Osteoblast (primary cell): Measurements from ENCODE around the gene PCK2. TPM values are rescaled to one million over a fixed set of nuclear protein-coding genes. Genes with fewer than 3 reads are reported as not detected.

ENCODE experiments used
- DNase-seq: peaks from one replicate; pipeline ENCODE4 v3.0.0; 2011; ENCODE audit warnings: low spot score, mixed read lengths; ENCODE audit not compliant: insufficient read length; ENCODE audit errors: missing footprints
- H2AFZ ChIP-seq: 2 replicates; pipeline ENCODE4 v1.6.0; 2011; ENCODE audit warnings: mild to moderate bottlenecking, low read length
- H3K27ac ChIP-seq: 2 replicates; pipeline ENCODE4 v1.5.1; 2011; ENCODE audit warnings: mild to moderate bottlenecking, low read depth, low read length, moderate library complexity
- H3K27me3 ChIP-seq: 2 replicates; pipeline ENCODE4 v1.6.0; 2012; ENCODE audit warnings: mild to moderate bottlenecking, control low read depth, inconsistent platforms, low read length, moderate library complexity; ENCODE audit not compliant: insufficient read depth
- H3K36me3 ChIP-seq: 2 replicates; pipeline ENCODE4 v1.5.1; 2011; ENCODE audit warnings: mild to moderate bottlenecking, low read length, control low read depth, moderate library complexity; ENCODE audit not compliant: insufficient read depth
- H3K4me1 ChIP-seq: 2 replicates; pipeline ENCODE4 v1.5.1; 2011; ENCODE audit warnings: mild to moderate bottlenecking, low read length, control low read depth, moderate library complexity; ENCODE audit not compliant: insufficient read depth
- H3K4me2 ChIP-seq: 2 replicates; pipeline ENCODE4 v1.6.0; 2011; ENCODE audit warnings: mild to moderate bottlenecking, low read length; ENCODE audit not compliant: insufficient read depth
- H3K4me3 ChIP-seq: fragments of 200-600 bp; sonication (generic); 3 replicates; pipeline ENCODE4 v1.5.1; 2012; ENCODE audit warnings: mild to moderate bottlenecking, low read length, inconsistent platforms; ENCODE audit not compliant: insufficient read depth
- H3K79me2 ChIP-seq: 2 replicates; pipeline ENCODE4 v1.6.0; 2012; ENCODE audit warnings: mild to moderate bottlenecking, low read length, control low read depth, inconsistent platforms; ENCODE audit not compliant: insufficient read depth
- H3K9me3 ChIP-seq: 2 replicates; pipeline ENCODE4 v1.5.1; 2011; ENCODE audit warnings: low read depth, low read length, control low read depth
- H4K20me1 ChIP-seq: 2 replicates; pipeline ENCODE4 v1.6.0; 2012; ENCODE audit warnings: mild to moderate bottlenecking, low read length, control low read depth; ENCODE audit not compliant: insufficient read depth
- CTCF ChIP-seq: IDR thresholded peaks from 2 replicates; pipeline ENCODE4 v1.5.1; 2011; ENCODE audit warnings: mild to moderate bottlenecking, low read depth, low read length, moderate library complexity; ENCODE audit errors: extremely low read depth
- total RNA-seq: library from RNA; depleted of rRNA; stranded (reverse); fragments of >200 nt; gene quantifications from 2 replicates; pipeline ENCODE4 v1.2.3, GENCODE V29; 2012

The PCK2 gene
- total RNA-seq, 1 donor, result 35.1 TPM

DNA sequence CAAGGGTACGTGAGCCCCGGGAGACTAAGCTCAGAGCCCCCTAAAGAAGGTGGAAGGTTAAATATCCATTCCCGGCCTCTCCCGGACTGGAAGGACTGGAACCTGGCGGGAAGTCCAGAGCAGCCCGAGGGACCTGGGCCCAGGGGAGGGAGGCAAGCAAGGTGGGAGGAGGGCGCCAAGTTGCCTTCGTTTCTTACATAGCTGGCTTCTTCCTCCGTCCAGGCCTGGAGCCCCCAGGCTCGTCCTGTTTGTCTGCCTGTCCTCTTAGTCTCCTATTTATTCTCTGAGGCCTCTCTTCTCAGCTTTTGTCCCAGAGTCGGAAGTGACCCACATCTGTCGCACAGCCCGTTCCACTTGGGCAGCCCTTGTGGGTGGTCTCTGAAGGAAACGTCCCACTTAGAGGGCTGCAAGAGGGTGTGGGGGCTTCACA, 745 bp downstream of the PCK2 start:
- peaks cover 5% of the 10 kb centered on the region for H3K36me3 ChIP-seq
- peak overlapping the region; percentile 57 for H3K27ac ChIP-seq
- H3K27me3 ChIP-seq, result no peaks in the 10 kb centered on the region
- peaks cover 10% of the 10 kb centered on the region for H3K79me2 ChIP-seq
- H3K4me2 ChIP-seq, result peak overlapping the region; percentile 89
- peak; percentile 66 for DNase-seq
- H2AFZ ChIP-seq, result peak overlapping the region; percentile 91
- H4K20me1 ChIP-seq, result no peaks in the 10 kb centered on the region
- H3K4me3 ChIP-seq, result peak overlapping the region; percentile 92
- TF ChIP-seq CTCF, result no peak
- H3K9me3 ChIP-seq, result no peaks in the 10 kb centered on the region
- peaks cover 10% of the 10 kb centered on the region for H3K4me1 ChIP-seq

GRCh38 chr14:24095271-24096068, 1.4 kb downstream of the PCK2 start:
- peak overlapping the region; percentile 57 for H3K27ac ChIP-seq
- DNase-seq, result peak; percentile 84
- H3K79me2 ChIP-seq, result peaks cover 10% of the 10 kb centered on the region
- H3K4me1 ChIP-seq, result peaks cover 10% of the 10 kb centered on the region
- H3K4me3 ChIP-seq, result peak overlapping the region; percentile 92
- H3K9me3 ChIP-seq, result no peaks in the 10 kb centered on the region
- peaks cover 8% of the 10 kb centered on the region for H3K36me3 ChIP-seq
- no peaks in the 10 kb centered on the region for H4K20me1 ChIP-seq
- H3K27me3 ChIP-seq, result no peaks in the 10 kb centered on the region
- H2AFZ ChIP-seq, result peak overlapping the region; percentile 91
- TF ChIP-seq CTCF, result no peak
- H3K4me2 ChIP-seq, result peak overlapping the region; percentile 89

DNA sequence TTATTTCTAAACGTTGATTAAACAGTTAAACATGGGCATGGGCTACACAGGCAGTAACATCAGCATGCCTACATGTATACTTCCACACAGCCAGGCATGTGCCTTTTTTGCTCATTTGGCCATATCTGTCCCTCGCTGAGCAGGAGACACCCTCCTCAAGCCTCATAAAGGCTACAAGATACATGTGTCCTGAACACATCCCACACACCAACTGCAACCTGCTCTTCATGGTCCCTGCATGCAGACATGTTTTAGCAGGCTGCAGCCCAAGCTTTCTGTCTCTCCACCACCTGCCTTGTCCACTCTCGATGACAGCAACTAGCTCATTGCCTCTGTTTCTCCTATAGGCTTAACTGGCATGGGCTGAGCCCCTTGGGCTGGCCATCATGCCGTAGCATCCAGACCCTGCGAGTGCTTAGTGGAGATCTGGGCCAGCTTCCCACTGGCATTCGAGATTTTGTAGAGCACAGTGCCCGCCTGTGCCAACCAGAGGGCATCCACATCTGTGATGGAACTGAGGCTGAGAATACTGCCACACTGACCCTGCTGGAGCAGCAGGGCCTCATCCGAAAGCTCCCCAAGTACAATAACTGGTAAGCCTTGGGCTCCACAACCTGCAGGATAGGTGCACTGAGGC, 2.6 kb downstream of the PCK2 start:
- peaks cover 10% of the 10 kb centered on the region for H3K79me2 ChIP-seq
- no peaks in the 10 kb centered on the region for H4K20me1 ChIP-seq

More for the DNA sequence above, 2.6 kb downstream of the PCK2 start:
- Histone ChIP-seq H2AFZ (no peak overlapping the region), H3K4me1 (peaks cover 10% of the 10 kb centered on the region), H3K36me3 (peaks cover 15% of the 10 kb centered on the region), H3K4me2 (no peak overlapping the region), H3K9me3 (no peaks in the 10 kb centered on the region), H3K27ac (no peak overlapping the region), H3K27me3 (no peaks in the 10 kb centered on the region), H3K4me3 (no peak overlapping the region)
- no peak for TF ChIP-seq CTCF
- DNase-seq, result peak; percentile 82
